Loucy (cell line): ENCODE results near the gene DENND5B.

Experiments used
- H2AFZ ChIP-seq: fragments of 200-600 bp; sonication (generic); 2 replicates; pipeline ENCODE4 v1.6.0; 2016; ENCODE audit warnings: antibody characterized with exemption, mild to moderate bottlenecking, low read length, moderate library complexity
- H3F3A ChIP-seq: fragments of 200-600 bp; 2 replicates; pipeline ENCODE4 v1.6.0; 2016; ENCODE audit warnings: antibody characterized with exemption, low read depth, mild to moderate bottlenecking
- H3K27me3 ChIP-seq: fragments of 200-600 bp; sonication (generic); 2 replicates; pipeline ENCODE4 v1.6.1; 2014; ENCODE audit warnings: low read length, mild to moderate bottlenecking; ENCODE audit not compliant: insufficient read depth, poor library complexity, severe bottlenecking
- H3K36me3 ChIP-seq: fragments of 200-600 bp; sonication (generic); 2 replicates; pipeline ENCODE4 v1.6.1; 2016; ENCODE audit warnings: low read length; ENCODE audit not compliant: insufficient read depth
- H3K4me1 ChIP-seq: fragments of 200-600 bp; sonication (generic); 2 replicates; pipeline ENCODE4 v1.5.1; 2014; ENCODE audit warnings: low read length, mild to moderate bottlenecking; ENCODE audit not compliant: insufficient read depth, poor library complexity, severe bottlenecking
- H3K4me2 ChIP-seq: fragments of 200-600 bp; sonication (generic); 2 replicates; pipeline ENCODE4 v1.6.0; 2014; ENCODE audit warnings: antibody characterized with exemption, low read length, low read depth, mild to moderate bottlenecking; ENCODE audit not compliant: poor library complexity, severe bottlenecking
- H3K4me3 ChIP-seq: fragments of 200-600 bp; sonication (generic); 2 replicates; pipeline ENCODE4 v1.5.1; 2014; ENCODE audit warnings: low read length, mild to moderate bottlenecking, mixed read lengths; ENCODE audit not compliant: poor library complexity, severe bottlenecking
- H3K79me2 ChIP-seq: fragments of 200-600 bp; sonication (generic); 2 replicates; pipeline ENCODE4 v1.6.1; 2014; ENCODE audit warnings: low read length; ENCODE audit not compliant: insufficient read depth
- H3K9ac ChIP-seq: fragments of 200-600 bp; sonication (generic); 2 replicates; pipeline ENCODE4 v1.6.0; 2014; ENCODE audit warnings: mild to moderate bottlenecking, low read depth, low read length, moderate library complexity; ENCODE audit not compliant: poor library complexity, severe bottlenecking
- H3K9me2 ChIP-seq: fragments of 200-600 bp; sonication (generic); replicated peaks from 2 replicates; pipeline ENCODE4 v1.6.1; 2016; ENCODE audit warnings: low read depth, low read length, mixed read lengths
- H3K9me3 ChIP-seq: fragments of 200-600 bp; sonication (generic); 2 replicates; pipeline ENCODE4 v1.6.1; 2014; ENCODE audit warnings: mild to moderate bottlenecking, antibody characterized with exemption, low read length, low read depth; ENCODE audit not compliant: insufficient read depth
- H4K20me1 ChIP-seq: fragments of 200-600 bp; sonication (generic); 2 replicates; pipeline ENCODE4 v1.6.0; 2014; ENCODE audit warnings: antibody characterized with exemption, low read length, mild to moderate bottlenecking; ENCODE audit not compliant: insufficient read depth, poor library complexity, severe bottlenecking
- CTCF ChIP-seq: fragments of 200-600 bp; sonication (generic); conservative IDR thresholded peaks from 2 replicates; pipeline ENCODE4 v1.5.1; 2014; ENCODE audit warnings: mild to moderate bottlenecking, antibody characterized with exemption, low read length
- EZH2phosphoT487 ChIP-seq: fragments of 200-600 bp; IDR thresholded peaks from 2 replicates; pipeline ENCODE4 v1.6.1; 2018; ENCODE audit warnings: antibody characterized with exemption, mild to moderate bottlenecking, moderate library complexity, borderline replicate concordance

DENND5B gene

GRCh38 chr12:31590642-31591379, at the start of gene DENND5B:
TSS of gene DENND5B (minus strand) at chr12:31591136. CDS start at chr12:31590832, 304 bp downstream.
- Histone ChIP-seq H3F3A (no peaks in the 10 kb centered on the region), H3K9me2 (no peaks in the 10 kb centered on the region), H2AFZ (peak within 1 kb of the TSS; percentile 93), H3K4me2 (peak within 1 kb of the TSS; percentile 89), H3K4me1 (peaks cover 14% of the 10 kb centered on the region), H3K27me3 (no peaks in the 10 kb centered on the region), H3K79me2 (peaks cover 24% of the 10 kb centered on the region), H3K9me3 (no peaks in the 10 kb centered on the region), H3K9ac (peak within 1 kb of the TSS; percentile 83), H3K4me3 (peak within 1 kb of the TSS; percentile 87), H3K36me3 (no peaks in the 10 kb centered on the region), H4K20me1 (no peaks in the 10 kb centered on the region)
- TF ChIP-seq EZH2phosphoT487 (no peak), CTCF (no peak)

- Histone ChIP-seq H3K79me2 (no peaks in the 10 kb centered on the region), H3K4me1 (no peaks in the 10 kb centered on the region), H3K27me3 (no peaks in the 10 kb centered on the region), H3F3A (no peaks in the 10 kb centered on the region), H3K4me3 (no peak overlapping the region), H2AFZ (no peak overlapping the region), H3K9me2 (no peaks in the 10 kb centered on the region), H3K9me3 (no peaks in the 10 kb centered on the region), H4K20me1 (no peaks in the 10 kb centered on the region), H3K4me2 (no peak overlapping the region), H3K36me3 (no peaks in the 10 kb centered on the region), H3K9ac (no peak overlapping the region)
- no peak for TF ChIP-seq EZH2phosphoT487
- TF ChIP-seq CTCF: no peak
These were observed 43.7 kb upstream of the DENND5B start for GRCh38 chr12:31634620-31635019.

GRCh38 chr12:31633464-31633863, 42.5 kb upstream of the DENND5B start:
- H3K79me2 ChIP-seq: no peaks in the 10 kb centered on the region
- H3F3A ChIP-seq: no peaks in the 10 kb centered on the region
- H3K4me1 ChIP-seq: no peaks in the 10 kb centered on the region
- H3K36me3 ChIP-seq: no peaks in the 10 kb centered on the region
- H4K20me1 ChIP-seq: no peaks in the 10 kb centered on the region
- H3K27me3 ChIP-seq: no peaks in the 10 kb centered on the region
- no peaks in the 10 kb centered on the region for H3K9me2 ChIP-seq
- H3K9me3 ChIP-seq: no peaks in the 10 kb centered on the region
- H3K4me2 ChIP-seq: no peak overlapping the region
- no peak overlapping the region for H3K4me3 ChIP-seq
- no peak overlapping the region for H3K9ac ChIP-seq
- TF ChIP-seq EZH2phosphoT487: no peak
- no peak for TF ChIP-seq CTCF
- no peak overlapping the region for H2AFZ ChIP-seq
